Measurements from ENCODE around the gene AGPAT1. TPM values are rescaled to one million over a fixed set of nuclear protein-coding genes. Genes with fewer than 3 reads are reported as not detected.

Gene AGPAT1
- polyA plus RNA-seq, 1 donor (not counting 4 experiments of a cell fraction or from before 2014, with no cell fraction given), result 46.4 TPM

- no peak for FAIRE-seq
- H3K4me1 ChIP-seq (ENCODE audit: control insufficient read depth, extremely low read depth, insufficient read depth, low read length), result peaks cover 20% of the 10 kb centered on the region
- no peak overlapping the region for H3K4me3 ChIP-seq (ENCODE audit: control insufficient read depth in 2 of 3, extremely low read depth in 1 of 3, insufficient read depth in 2 of 3, low read depth in 1 of 3, low read length in 3 of 3)
- no peaks in the 10 kb centered on the region for H4K20me1 ChIP-seq (ENCODE audit: control insufficient read depth, extremely low read depth, insufficient read depth, low read length)
- no peak overlapping the region for H3K27ac ChIP-seq (ENCODE audit: control insufficient read depth, insufficient read depth, low read length)
- peaks cover 2% of the 10 kb centered on the region for H3K79me2 ChIP-seq (ENCODE audit: control insufficient read depth, insufficient read depth, low read length)
- TF ChIP-seq EZH2 (IDR thresholded peaks at IDR 0.05; ENCODE audit: low read length) (no peak), CTCF (optimal IDR thresholded peaks at IDR 0.05 in 1 of 3, IDR thresholded peaks at IDR 0.05 in 1 of 3, conservative IDR thresholded peaks at IDR 0.05 in 1 of 3; ENCODE audit: extremely low read depth in 1 of 3, insufficient read depth in 2 of 3, low read length in 3 of 3) (no peak)
- H3K27me3 ChIP-seq (ENCODE audit: control insufficient read depth, extremely low read depth, insufficient read depth, low read length), result no peaks in the 10 kb centered on the region
- no peak for DNase-seq (ENCODE audit: low read depth, low spot score)
- H3K9ac ChIP-seq (ENCODE audit: control insufficient read depth, extremely low read depth, insufficient read depth, low read length), result no peak overlapping the region
- no peak overlapping the region for H2AFZ ChIP-seq (ENCODE audit: control insufficient read depth, low read length)
- H3K9me3 ChIP-seq (ENCODE audit: control insufficient read depth, low read depth, low read length), result no peaks in the 10 kb centered on the region
- no peak overlapping the region for H3K4me2 ChIP-seq (ENCODE audit: control insufficient read depth, extremely low read depth, insufficient read depth, low read depth, low read length)
- dilution Hi-C loops (cut with MboI; ENCODE audit: extremely low pct_ligation_motif_present, low sequenced_read_pairs), result no loop called here
- H3K36me3 ChIP-seq (ENCODE audit: control insufficient read depth in 2 of 2, extremely low read depth in 1 of 2, insufficient read depth in 2 of 2, low read length in 2 of 2), result peaks cover 3 to 15% of the 10 kb centered on the region in 2 experiments
- H3K9me1 ChIP-seq (ENCODE audit: control insufficient read depth, extremely low read depth, insufficient read depth, low read length), result no peaks in the 10 kb centered on the region
Observed at GRCh38 chr6:32156891-32157290, 19.0 kb downstream of the AGPAT1 start.

DNA sequence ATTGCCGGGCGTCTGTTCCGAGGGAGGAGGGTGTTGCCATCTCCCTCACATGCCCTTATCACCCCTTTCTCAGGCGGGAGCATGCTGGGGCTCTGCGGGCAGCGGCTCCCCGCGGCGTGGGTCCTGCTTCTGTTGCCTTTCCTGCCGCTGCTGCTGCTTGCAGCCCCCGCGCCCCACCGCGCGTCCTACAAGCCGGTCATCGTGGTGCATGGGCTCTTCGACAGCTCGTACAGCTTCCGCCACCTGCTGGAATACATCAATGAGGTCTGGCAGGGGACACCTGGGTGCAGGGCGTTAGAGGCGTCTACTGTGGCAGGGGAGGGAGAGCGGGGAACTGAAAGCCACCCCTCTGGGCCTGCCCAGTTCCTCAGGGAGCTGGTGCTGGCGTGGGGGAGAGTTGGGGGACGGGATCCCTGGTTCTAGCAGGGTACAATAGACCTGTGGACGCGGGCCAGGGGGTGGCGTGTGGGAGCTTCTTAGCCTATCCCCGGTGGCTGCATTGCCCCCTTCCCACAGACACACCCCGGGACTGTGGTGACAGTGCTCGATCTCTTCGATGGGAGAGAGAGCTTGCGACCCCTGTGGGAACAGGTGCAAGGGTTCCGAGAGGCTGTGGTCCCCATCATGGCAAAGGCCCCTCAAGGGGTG, 21.2 kb downstream of the AGPAT1 start:
- DNase-seq (ENCODE audit: low read depth, low spot score) (no peak), FAIRE-seq (no peak)
- no peaks in the 10 kb centered on the region for H4K20me1 ChIP-seq (ENCODE audit: control insufficient read depth, extremely low read depth, insufficient read depth, low read length)
- H3K79me2 ChIP-seq (ENCODE audit: control insufficient read depth, insufficient read depth, low read length), result peaks cover 2% of the 10 kb centered on the region
- H3K27me3 ChIP-seq (ENCODE audit: control insufficient read depth, extremely low read depth, insufficient read depth, low read length), result no peaks in the 10 kb centered on the region
- peak overlapping the region; percentile 81 for H3K27ac ChIP-seq (ENCODE audit: control insufficient read depth, insufficient read depth, low read length)
- peak overlapping the region; percentile 71 to 99 (median 96) for H3K4me3 ChIP-seq (ENCODE audit: control insufficient read depth in 2 of 3, extremely low read depth in 1 of 3, insufficient read depth in 2 of 3, low read depth in 1 of 3, low read length in 3 of 3)
- H3K9me3 ChIP-seq (ENCODE audit: control insufficient read depth, low read depth, low read length), result no peaks in the 10 kb centered on the region
- H3K9ac ChIP-seq (ENCODE audit: control insufficient read depth, extremely low read depth, insufficient read depth, low read length), result peak overlapping the region; percentile 92
- dilution Hi-C loops (cut with MboI; ENCODE audit: extremely low pct_ligation_motif_present, low sequenced_read_pairs), result no loop called here
- H3K4me1 ChIP-seq (ENCODE audit: control insufficient read depth, extremely low read depth, insufficient read depth, low read length), result peaks cover 20% of the 10 kb centered on the region
- no peaks in the 10 kb centered on the region for H3K9me1 ChIP-seq (ENCODE audit: control insufficient read depth, extremely low read depth, insufficient read depth, low read length)
- H2AFZ ChIP-seq (ENCODE audit: control insufficient read depth, low read length), result peak overlapping the region; percentile 97
- TF ChIP-seq EZH2 (IDR thresholded peaks at IDR 0.05; ENCODE audit: low read length) (no peak), CTCF (optimal IDR thresholded peaks at IDR 0.05 in 1 of 3, IDR thresholded peaks at IDR 0.05 in 1 of 3, conservative IDR thresholded peaks at IDR 0.05 in 1 of 3; ENCODE audit: extremely low read depth in 1 of 3, insufficient read depth in 2 of 3, low read length in 3 of 3) (peak; percentile 57 to 84 (median 74))
- H3K36me3 ChIP-seq (ENCODE audit: control insufficient read depth in 2 of 2, extremely low read depth in 1 of 2, insufficient read depth in 2 of 2, low read length in 2 of 2), result peaks cover 3 to 15% of the 10 kb centered on the region in 2 experiments
- H3K4me2 ChIP-seq (ENCODE audit: control insufficient read depth, extremely low read depth, insufficient read depth, low read depth, low read length), result peak overlapping the region; percentile 99

Data from keratinocyte (primary cell).